ENCODE data around the gene ADARB2. TPM values are rescaled to one million over a fixed set of nuclear protein-coding genes. Genes with fewer than 3 reads are reported as not detected.

The ADARB2 gene
- total and polyA plus RNA-seq, 2 experiments from 2014 or later: 2.0 to 5.0 TPM

DNA sequence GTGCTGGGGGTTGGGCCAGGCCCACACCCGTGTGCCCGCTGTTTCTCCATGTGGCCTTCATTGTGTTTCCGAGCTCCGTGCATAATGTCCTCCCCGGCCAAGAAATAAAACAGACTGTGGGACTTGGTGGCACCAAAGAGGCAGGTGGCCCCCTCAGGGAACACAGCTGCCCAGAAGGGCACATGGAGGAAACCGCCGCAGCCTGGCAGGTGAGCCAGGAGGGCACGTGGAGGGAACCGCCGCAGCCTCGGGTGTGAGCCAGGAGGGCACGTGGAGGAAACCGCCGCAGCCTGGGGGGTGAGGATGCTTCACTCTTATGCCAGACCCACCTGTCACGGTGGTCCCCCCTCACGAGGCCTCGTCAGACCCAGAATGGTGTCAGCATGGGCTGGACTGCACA is 392.5 kb downstream of the ADARB2 start:
- H4K20me1 ChIP-seq (replicated peaks; ENCODE audit: insufficient read depth): no peaks in the 10 kb centered on the region
- H3K4me2 ChIP-seq: no peak overlapping the region
- no peaks in the 10 kb centered on the region for H3K4me1 ChIP-seq (ENCODE audit: insufficient read depth)
- Mint-ChIP-seq H3K27ac (no peak overlapping the region), H3K27me3 (ENCODE audit: insufficient read depth, low read depth, poor library complexity) (peaks cover 9% of the 10 kb centered on the region), H3K36me3 (ENCODE audit: low read depth) (no peaks in the 10 kb centered on the region; the same call in 2 of the 3 replicates), H3K9me3 (peaks cover 2% of the 10 kb centered on the region; the same call in 1 of the 3 replicates), H3K4me3 (no peak overlapping the region), H3K4me1 (peaks cover 20% of the 10 kb centered on the region)
- H2AFZ ChIP-seq: no peak overlapping the region
- no peak overlapping the region for H3K27ac ChIP-seq (ENCODE audit: low read depth)
- H3K27me3 ChIP-seq (ENCODE audit: insufficient read depth): no peaks in the 10 kb centered on the region
- DNase-seq (ENCODE audit: low spot score): no peak
- no peak for TF ChIP-seq EZH2phosphoT487 (IDR thresholded peaks at IDR 0.05; ENCODE audit: unreplicated experiment)
- TF ChIP-seq, protein P1, sequence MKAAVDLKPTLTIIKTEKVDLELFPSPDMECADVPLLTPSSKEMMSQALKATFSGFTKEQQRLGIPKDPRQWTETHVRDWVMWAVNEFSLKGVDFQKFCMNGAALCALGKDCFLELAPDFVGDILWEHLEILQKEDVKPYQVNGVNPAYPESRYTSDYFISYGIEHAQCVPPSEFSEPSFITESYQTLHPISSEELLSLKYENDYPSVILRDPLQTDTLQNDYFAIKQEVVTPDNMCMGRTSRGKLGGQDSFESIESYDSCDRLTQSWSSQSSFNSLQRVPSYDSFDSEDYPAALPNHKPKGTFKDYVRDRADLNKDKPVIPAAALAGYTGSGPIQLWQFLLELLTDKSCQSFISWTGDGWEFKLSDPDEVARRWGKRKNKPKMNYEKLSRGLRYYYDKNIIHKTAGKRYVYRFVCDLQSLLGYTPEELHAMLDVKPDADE (IDR thresholded peaks at IDR 0.05): no peak
- TF ChIP-seq NANOG (IDR thresholded peaks at IDR 0.05; ENCODE audit: borderline replicate concordance): no peak
- TF ChIP-seq, protein P2, sequence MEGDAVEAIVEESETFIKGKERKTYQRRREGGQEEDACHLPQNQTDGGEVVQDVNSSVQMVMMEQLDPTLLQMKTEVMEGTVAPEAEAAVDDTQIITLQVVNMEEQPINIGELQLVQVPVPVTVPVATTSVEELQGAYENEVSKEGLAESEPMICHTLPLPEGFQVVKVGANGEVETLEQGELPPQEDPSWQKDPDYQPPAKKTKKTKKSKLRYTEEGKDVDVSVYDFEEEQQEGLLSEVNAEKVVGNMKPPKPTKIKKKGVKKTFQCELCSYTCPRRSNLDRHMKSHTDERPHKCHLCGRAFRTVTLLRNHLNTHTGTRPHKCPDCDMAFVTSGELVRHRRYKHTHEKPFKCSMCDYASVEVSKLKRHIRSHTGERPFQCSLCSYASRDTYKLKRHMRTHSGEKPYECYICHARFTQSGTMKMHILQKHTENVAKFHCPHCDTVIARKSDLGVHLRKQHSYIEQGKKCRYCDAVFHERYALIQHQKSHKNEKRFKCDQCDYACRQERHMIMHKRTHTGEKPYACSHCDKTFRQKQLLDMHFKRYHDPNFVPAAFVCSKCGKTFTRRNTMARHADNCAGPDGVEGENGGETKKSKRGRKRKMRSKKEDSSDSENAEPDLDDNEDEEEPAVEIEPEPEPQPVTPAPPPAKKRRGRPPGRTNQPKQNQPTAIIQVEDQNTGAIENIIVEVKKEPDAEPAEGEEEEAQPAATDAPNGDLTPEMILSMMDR (conservative IDR thresholded peaks at IDR 0.05; ENCODE audit: low read depth in 2 of 2): no peak
- TF ChIP-seq CREB1 (CRISPR knock-in tag; IDR thresholded peaks at IDR 0.05; ENCODE audit: low read depth): no peak
- TF ChIP-seq, protein P3, sequence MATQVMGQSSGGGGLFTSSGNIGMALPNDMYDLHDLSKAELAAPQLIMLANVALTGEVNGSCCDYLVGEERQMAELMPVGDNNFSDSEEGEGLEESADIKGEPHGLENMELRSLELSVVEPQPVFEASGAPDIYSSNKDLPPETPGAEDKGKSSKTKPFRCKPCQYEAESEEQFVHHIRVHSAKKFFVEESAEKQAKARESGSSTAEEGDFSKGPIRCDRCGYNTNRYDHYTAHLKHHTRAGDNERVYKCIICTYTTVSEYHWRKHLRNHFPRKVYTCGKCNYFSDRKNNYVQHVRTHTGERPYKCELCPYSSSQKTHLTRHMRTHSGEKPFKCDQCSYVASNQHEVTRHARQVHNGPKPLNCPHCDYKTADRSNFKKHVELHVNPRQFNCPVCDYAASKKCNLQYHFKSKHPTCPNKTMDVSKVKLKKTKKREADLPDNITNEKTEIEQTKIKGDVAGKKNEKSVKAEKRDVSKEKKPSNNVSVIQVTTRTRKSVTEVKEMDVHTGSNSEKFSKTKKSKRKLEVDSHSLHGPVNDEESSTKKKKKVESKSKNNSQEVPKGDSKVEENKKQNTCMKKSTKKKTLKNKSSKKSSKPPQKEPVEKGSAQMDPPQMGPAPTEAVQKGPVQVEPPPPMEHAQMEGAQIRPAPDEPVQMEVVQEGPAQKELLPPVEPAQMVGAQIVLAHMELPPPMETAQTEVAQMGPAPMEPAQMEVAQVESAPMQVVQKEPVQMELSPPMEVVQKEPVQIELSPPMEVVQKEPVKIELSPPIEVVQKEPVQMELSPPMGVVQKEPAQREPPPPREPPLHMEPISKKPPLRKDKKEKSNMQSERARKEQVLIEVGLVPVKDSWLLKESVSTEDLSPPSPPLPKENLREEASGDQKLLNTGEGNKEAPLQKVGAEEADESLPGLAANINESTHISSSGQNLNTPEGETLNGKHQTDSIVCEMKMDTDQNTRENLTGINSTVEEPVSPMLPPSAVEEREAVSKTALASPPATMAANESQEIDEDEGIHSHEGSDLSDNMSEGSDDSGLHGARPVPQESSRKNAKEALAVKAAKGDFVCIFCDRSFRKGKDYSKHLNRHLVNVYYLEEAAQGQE (IDR thresholded peaks at IDR 0.05; ENCODE audit: unreplicated experiment): no peak
- no peak for TF ChIP-seq ZNF114 (CRISPR knock-in tag; IDR thresholded peaks at IDR 0.05)
- no peak for TF ChIP-seq POLR2AphosphoS5 (IDR thresholded peaks at IDR 0.05; ENCODE audit: low read depth)
- TF ChIP-seq JUNB (IDR thresholded peaks at IDR 0.05; ENCODE audit: unreplicated experiment): no peak
- no peak for TF ChIP-seq ZNF331 (CRISPR knock-in tag; IDR thresholded peaks at IDR 0.05; ENCODE audit: low read depth)
- no peak for TF ChIP-seq ZNF462 (CRISPR knock-in tag; IDR thresholded peaks at IDR 0.05)
- TF ChIP-seq STAT1 (IDR thresholded peaks at IDR 0.05; ENCODE audit: unreplicated experiment): no peak
- no peak for TF ChIP-seq EZH2 (IDR thresholded peaks at IDR 0.05; ENCODE audit: low read depth, unreplicated experiment)
- H3K9me2 ChIP-seq (ENCODE audit: insufficient read depth): 0 out of 2 replicates have a peak, but pooled peaks cover 2% of the 10 kb centered on the region
- H3F3A ChIP-seq (replicated peaks; ENCODE audit: low read depth): no peaks in the 10 kb centered on the region
- ATAC-seq: no peak
- H3K4me3 ChIP-seq: no peak overlapping the region
- no peaks in the 10 kb centered on the region for H3K79me2 ChIP-seq (replicated peaks; ENCODE audit: insufficient read depth)
- no peaks in the 10 kb centered on the region for H3K36me3 ChIP-seq (ENCODE audit: insufficient read depth)
